Ishikawa (cell line): ENCODE measurements around the gene PSMD5.

Experiments used
- CEBPB ChIP-seq: IDR thresholded peaks from 2 replicates; pipeline ENCODE4 v1.6.1; 2012
- RAD21 ChIP-seq: IDR thresholded peaks from 2 replicates; pipeline ENCODE4 v1.6.1; 2012; ENCODE audit warnings: low read depth
- TAF1 ChIP-seq: IDR thresholded peaks from 2 replicates; pipeline ENCODE4 v1.6.1; 2012; ENCODE audit warnings: low read depth, mild to moderate bottlenecking
- ZBTB7A ChIP-seq: IDR thresholded peaks from 2 replicates; pipeline ENCODE4 v1.6.1; 2012; ENCODE audit warnings: low read depth

- TF ChIP-seq CEBPB, result no peak
- no peak for TF ChIP-seq ZBTB7A
- TF ChIP-seq RAD21, result no peak
- no peak for TF ChIP-seq TAF1
Observed at GRCh38 chr9:120851449-120851848, 8.7 kb upstream of the PSMD5 start.
